Keratinocyte (primary cell): ENCODE data around the gene SYT11.

Experiments used
- CTCF ChIP-seq, 3 experiments: IDR thresholded peaks in 1 of 3; conservative IDR thresholded peaks in 1 of 3; optimal IDR thresholded peaks in 1 of 3; 2 replicates in 2 of 3; 3 replicates in 1 of 3; pipeline versions ENCODE3 to v1.5.1; 2011; ENCODE audit warnings: low read length in 3 of 3, mild to moderate bottlenecking in 3 of 3, moderate library complexity in 2 of 3, control low read depth in 1 of 3, inconsistent platforms in 1 of 3; ENCODE audit not compliant: insufficient read depth in 2 of 3; ENCODE audit errors: extremely low read depth in 1 of 3
- EZH2 ChIP-seq: IDR thresholded peaks from one replicate; pipeline ENCODE4 v1.6.1; 2012; ENCODE audit warnings: inconsistent platforms, mild to moderate bottlenecking, low read length, moderate library complexity

DNA sequence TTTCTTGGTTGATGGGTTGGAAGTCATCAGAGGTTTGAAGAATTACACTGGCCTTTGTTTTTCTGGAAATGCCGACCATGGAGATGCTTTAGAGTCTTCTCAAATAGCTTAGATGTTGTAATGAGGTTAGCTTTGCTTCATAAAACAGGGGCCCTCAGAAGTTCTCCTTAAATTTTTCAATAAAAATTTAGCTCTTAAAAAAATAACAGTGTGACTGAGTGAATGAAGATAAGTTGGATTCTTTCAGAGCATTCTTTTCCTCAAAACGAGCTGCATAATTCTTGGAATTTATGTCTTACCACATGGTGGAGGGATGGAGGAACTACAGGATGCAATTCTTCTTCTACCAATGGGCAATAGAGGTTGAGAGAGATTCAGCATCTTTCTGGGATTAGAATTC lies 23.4 kb downstream of the SYT11 start:
- TF ChIP-seq CTCF (optimal IDR thresholded peaks at IDR 0.05 in 1 of 3, IDR thresholded peaks at IDR 0.05 in 1 of 3, conservative IDR thresholded peaks at IDR 0.05 in 1 of 3; ENCODE audit: extremely low read depth in 1 of 3, insufficient read depth in 2 of 3, low read length in 3 of 3), result no peak
- no peak for TF ChIP-seq EZH2
